Endothelial cell of umbilical vein (primary cell): ENCODE results near the gene ENDOG.

Source experiments
- EZH2 ChIP-seq: IDR thresholded peaks from 2 replicates; pipeline ENCODE4 v1.6.1; 2012; ENCODE audit warnings: borderline replicate concordance, low read depth, mild to moderate bottlenecking, moderate library complexity, low read length, inconsistent platforms; ENCODE audit not compliant: severe bottlenecking
- FOS ChIP-seq: IDR thresholded peaks from 2 replicates; pipeline ENCODE4 v1.6.1; 2011; ENCODE audit warnings: mild to moderate bottlenecking, low read length, moderate library complexity, borderline replicate concordance; ENCODE audit not compliant: insufficient read depth
- JUN ChIP-seq: IDR thresholded peaks from 2 replicates; pipeline ENCODE4 v1.6.1; 2011; ENCODE audit warnings: borderline replicate concordance, low read depth; ENCODE audit not compliant: insufficient read length, insufficient read depth
- MYC ChIP-seq: IDR thresholded peaks from one replicate; pipeline ENCODE4 v1.6.1; 2011; ENCODE audit warnings: mild to moderate bottlenecking, low read depth, low read length
- POLR2A ChIP-seq: IDR thresholded peaks from 2 replicates; pipeline ENCODE4 v1.6.1; 2012; ENCODE audit warnings: low read depth, mild to moderate bottlenecking, control low read depth, low read length
- POLR2AphosphoS5 ChIP-seq: IDR thresholded peaks from 2 replicates; pipeline ENCODE4 v1.6.1; 2012; ENCODE audit warnings: low read depth, mild to moderate bottlenecking, control low read depth, low read length, moderate library complexity; ENCODE audit not compliant: insufficient read depth
- TF ChIP-seq, protein P1 (sequence below): IDR thresholded peaks from 2 replicates; pipeline ENCODE4 v1.6.1; 2011; ENCODE audit not compliant: insufficient read depth, insufficient read length
- TF ChIP-seq, protein P2 (sequence below), 2 donors: IDR thresholded peaks; 1 replicate in 1 of 2; 2 replicates in 1 of 2; pipeline ENCODE4 v1.5.1; 2011; ENCODE audit warnings: low read length in 2 of 2, mild to moderate bottlenecking in 2 of 2, moderate library complexity in 2 of 2, control low read depth in 1 of 2, inconsistent platforms in 1 of 2, low read depth in 1 of 2; ENCODE audit not compliant: insufficient read depth in 1 of 2; ENCODE audit errors: extremely low read depth in 1 of 2

DNA sequence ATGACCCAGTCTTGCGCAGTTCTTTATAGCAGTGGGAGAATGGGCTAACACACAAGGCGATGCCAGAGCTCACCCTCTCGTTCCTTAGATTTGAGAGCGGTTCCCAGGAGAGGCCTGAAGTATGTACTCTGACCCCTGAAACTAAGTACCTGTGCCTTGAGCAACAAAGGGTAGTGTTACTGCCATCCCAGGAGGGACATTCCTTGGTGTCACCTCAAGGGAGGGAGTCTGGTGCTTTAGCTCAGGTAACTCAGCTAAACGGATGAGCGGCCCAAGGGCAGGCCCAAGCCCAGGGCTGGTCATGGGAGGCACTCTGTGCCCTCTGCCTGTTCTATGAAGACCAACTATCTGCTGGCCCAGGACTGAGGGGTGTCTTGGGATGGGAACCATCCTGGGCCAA, 43.2 kb downstream of the ENDOG start:
- TF ChIP-seq, protein P1, sequence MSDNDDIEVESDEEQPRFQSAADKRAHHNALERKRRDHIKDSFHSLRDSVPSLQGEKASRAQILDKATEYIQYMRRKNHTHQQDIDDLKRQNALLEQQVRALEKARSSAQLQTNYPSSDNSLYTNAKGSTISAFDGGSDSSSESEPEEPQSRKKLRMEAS: no peak
- TF ChIP-seq, protein P2, sequence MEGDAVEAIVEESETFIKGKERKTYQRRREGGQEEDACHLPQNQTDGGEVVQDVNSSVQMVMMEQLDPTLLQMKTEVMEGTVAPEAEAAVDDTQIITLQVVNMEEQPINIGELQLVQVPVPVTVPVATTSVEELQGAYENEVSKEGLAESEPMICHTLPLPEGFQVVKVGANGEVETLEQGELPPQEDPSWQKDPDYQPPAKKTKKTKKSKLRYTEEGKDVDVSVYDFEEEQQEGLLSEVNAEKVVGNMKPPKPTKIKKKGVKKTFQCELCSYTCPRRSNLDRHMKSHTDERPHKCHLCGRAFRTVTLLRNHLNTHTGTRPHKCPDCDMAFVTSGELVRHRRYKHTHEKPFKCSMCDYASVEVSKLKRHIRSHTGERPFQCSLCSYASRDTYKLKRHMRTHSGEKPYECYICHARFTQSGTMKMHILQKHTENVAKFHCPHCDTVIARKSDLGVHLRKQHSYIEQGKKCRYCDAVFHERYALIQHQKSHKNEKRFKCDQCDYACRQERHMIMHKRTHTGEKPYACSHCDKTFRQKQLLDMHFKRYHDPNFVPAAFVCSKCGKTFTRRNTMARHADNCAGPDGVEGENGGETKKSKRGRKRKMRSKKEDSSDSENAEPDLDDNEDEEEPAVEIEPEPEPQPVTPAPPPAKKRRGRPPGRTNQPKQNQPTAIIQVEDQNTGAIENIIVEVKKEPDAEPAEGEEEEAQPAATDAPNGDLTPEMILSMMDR (IDR thresholded peaks at IDR 0.05; ENCODE audit: extremely low read depth in 1 of 2, insufficient read depth in 1 of 2, low read depth in 1 of 2, low read length in 2 of 2): no peak
- TF ChIP-seq JUN: no peak
- TF ChIP-seq FOS: no peak
- TF ChIP-seq POLR2A: no peak
- no peak for TF ChIP-seq POLR2AphosphoS5
- TF ChIP-seq EZH2: no peak
- TF ChIP-seq MYC: no peak
